RWPE1 (cell line): Measurements from ENCODE around the gene UBAP2L.
"Not testable (repeated sequence)": the region's sequence is repeated elsewhere in the genome, so short reads cannot be mapped to it uniquely, and the experiment has no call there.

Experiments used
- CTCF ChIA-PET: fragments of 350-600 bp; sonication (Branson Sonifier 250); formaldehyde crosslinking; extraction: SDS; loops from one replicate; lab custom pipeline; 2021; lab: Yijun Ruan, JAX
- POLR2A ChIA-PET: fragments of 400-600 bp; formaldehyde crosslinking; extraction: SDS; loops from one replicate; lab custom pipeline; 2020; ENCODE audit warnings: antibody characterized with exemption; ENCODE audit not compliant: low non-redundant PET; lab: Yijun Ruan, JAX
- DNase-seq: peaks from one replicate; pipeline ENCODE4 v3.0.0; 2012; ENCODE audit warnings: low spot score
- H3K27ac ChIP-seq: fragments of 450-650 bp; 2 replicates; pipeline ENCODE4 v1.5.1; 2017
- TF ChIP-seq, protein P1 (sequence below): fragments of 450-650 bp; conservative IDR thresholded peaks from 2 replicates; pipeline ENCODE4 v1.5.1; 2017; ENCODE audit warnings: low read depth, mild to moderate bottlenecking

UBAP2L gene

DNA sequence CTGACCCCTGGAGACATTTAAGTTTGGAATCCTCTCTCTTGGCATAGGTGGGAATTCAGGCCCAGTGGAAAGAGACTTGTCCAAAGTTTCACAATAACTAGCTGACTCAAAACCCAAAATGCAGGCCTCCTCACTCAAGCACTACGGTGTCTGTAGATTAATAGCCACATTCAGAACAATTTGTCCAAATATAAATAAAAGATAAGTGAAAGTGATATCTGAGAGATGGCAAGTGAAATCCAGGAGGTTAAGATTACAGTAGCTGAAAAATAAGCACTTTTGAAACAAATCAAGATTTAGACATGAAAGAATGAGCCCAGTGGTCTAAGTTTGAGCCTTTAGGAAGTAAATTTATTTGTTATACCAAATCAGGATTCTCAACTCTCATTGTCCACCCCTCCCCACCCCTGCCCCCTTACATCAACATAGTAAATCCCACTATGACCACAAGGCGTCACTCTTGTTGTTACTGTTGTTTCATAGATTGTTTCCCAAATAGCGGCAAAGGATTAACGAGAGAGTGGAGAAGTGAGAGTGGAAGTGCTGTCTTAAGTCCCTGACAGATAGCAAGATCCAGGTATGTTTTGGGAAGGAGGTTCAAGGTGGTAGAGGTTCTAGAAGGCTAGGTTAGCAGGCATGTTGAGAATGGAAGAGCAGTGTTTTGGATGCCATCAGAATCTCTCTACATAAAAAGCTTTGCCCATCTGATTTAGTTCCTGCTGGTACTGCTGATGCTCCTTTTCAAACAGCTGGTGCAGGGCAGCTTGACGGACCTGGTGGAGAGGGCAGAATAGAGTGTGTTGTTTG, 21.8 kb upstream of the UBAP2L start:
- DNase-seq = peak; percentile 48
- ChIA-PET CTCF (interaction anchor here (0.7 kb wide), 1 partner anchor 108 kb away, joined by 3 read pairs; no protein-coding TSS in a partner anchor), POLR2A (no interaction called here)
- no peak overlapping the region for H3K27ac ChIP-seq
- TF ChIP-seq, protein P1, sequence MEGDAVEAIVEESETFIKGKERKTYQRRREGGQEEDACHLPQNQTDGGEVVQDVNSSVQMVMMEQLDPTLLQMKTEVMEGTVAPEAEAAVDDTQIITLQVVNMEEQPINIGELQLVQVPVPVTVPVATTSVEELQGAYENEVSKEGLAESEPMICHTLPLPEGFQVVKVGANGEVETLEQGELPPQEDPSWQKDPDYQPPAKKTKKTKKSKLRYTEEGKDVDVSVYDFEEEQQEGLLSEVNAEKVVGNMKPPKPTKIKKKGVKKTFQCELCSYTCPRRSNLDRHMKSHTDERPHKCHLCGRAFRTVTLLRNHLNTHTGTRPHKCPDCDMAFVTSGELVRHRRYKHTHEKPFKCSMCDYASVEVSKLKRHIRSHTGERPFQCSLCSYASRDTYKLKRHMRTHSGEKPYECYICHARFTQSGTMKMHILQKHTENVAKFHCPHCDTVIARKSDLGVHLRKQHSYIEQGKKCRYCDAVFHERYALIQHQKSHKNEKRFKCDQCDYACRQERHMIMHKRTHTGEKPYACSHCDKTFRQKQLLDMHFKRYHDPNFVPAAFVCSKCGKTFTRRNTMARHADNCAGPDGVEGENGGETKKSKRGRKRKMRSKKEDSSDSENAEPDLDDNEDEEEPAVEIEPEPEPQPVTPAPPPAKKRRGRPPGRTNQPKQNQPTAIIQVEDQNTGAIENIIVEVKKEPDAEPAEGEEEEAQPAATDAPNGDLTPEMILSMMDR = peak; percentile 42

GRCh38 chr1:154199563-154199879, 21.2 kb upstream of the UBAP2L start:
- DNase-seq = no peak
- TF ChIP-seq, protein P1 = no peak
- ChIA-PET POLR2A (no interaction called here), CTCF (interaction anchor here (0.6 to 0.7 kb wide), 2 partner anchors 48 to 108 kb away, joined by 3 to 4 read pairs; no protein-coding TSS in a partner anchor)
- no peak overlapping the region for H3K27ac ChIP-seq

DNA sequence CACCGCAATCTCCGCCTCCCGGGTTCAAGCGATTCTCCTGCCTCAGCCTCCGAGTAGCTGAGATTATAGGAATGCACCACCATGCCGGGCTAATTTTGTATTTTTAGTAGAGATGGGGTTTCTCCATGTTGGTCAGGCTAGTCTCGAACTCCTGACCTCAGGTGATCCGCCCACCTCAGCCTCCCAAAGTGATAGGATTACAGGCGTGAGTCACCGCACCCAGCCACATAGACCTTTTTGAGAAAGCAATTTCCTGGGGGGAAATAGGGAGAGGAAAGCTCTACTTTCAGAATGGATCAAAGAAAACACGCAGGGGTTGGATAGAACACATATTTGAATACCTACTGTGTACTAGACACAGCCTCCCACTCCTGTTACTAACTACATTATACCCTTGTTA, 15.0 kb upstream of the UBAP2L start:
- POLR2A ChIA-PET, DNase-seq, CTCF ChIA-PET: not testable (repeated sequence)
- peak overlapping the region; percentile 22; the same call in 1 of the 2 replicates for H3K27ac ChIP-seq

- TF ChIP-seq, protein P1 = no peak
- ChIA-PET POLR2A (no interaction called here), CTCF (no interaction called here)
- DNase-seq = peak; percentile 71
- H3K27ac ChIP-seq = peak within 1 kb of the TSS; percentile 28; the same call in 1 of the 2 replicates
These were observed 14.6 kb upstream of the UBAP2L start, which contains the start of gene CFAP141 for GRCh38 chr1:154206196-154206595. CFAP141 (minus strand) TSS chr1:154206333; CDS start chr1:154206307, 26 bp downstream.

GRCh38 chr1:154207262-154207661, 13.5 kb upstream of the UBAP2L start:
- POLR2A ChIA-PET = interaction anchor here (1.4 kb wide), 1 partner anchor 13 kb away, joined by 4 read pairs; the partner anchor contains the start of gene UBAP2L

DNA sequence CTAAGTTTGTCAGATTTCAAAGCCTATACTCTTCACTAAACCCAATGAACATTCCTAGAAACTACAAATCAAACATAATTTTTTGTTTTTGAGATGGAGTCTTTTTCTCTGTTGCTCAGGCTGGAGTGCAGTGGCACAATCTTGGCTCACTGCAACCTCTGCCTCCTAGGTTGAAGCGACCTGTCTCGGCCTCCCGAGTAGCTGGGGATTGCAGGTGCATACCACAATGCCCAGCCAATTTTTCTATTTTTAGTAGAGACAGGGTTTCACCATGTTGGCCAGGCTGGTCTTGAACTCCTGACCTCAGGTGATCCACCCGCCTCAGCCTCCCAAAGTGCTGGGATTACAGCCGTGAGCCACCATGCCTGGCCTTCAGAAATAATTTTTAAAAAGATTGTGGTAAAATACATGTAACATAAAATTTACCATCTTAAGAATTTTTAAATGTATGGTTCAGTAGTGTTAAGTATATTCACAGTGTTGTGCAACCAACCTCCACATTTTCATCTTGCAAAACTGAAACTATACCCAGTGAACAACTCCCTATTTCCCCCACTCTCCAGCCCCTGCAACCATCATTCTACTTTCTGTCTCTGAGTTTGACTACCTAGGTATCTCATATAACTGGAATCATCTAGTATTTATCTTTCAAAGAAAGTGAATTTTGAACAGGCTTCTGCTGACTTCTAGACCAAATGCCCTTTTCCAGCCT, 11.9 kb upstream of the UBAP2L start:
- POLR2A ChIA-PET = interaction anchor here (0.7 kb wide), 1 partner anchor 17 kb away, joined by 5 read pairs; the partner anchor contains the start of gene TPM3
- CTCF ChIA-PET = interaction anchor here (0.7 kb wide), 1 partner anchor 63 kb away, joined by 3 read pairs; no protein-coding TSS in a partner anchor
- TF ChIP-seq, protein P1 = no peak
- no peak for DNase-seq
- peak overlapping the region; percentile 26; the same call in 1 of the 2 replicates for H3K27ac ChIP-seq

More at GRCh38 chr1:154207262-154207661, 13.5 kb upstream of the UBAP2L start:
- peak overlapping the region; percentile 28; the same call in 1 of the 2 replicates for H3K27ac ChIP-seq
- CTCF ChIA-PET = interaction anchor here (0.6 to 1.6 kb wide), 2 partner anchors 12 to 65 kb away, joined by 4 to 5 read pairs; no protein-coding TSS in a partner anchor
- TF ChIP-seq, protein P1 = no peak
- DNase-seq = no peak
